Occipital lobe (tissue), 2 donors: ENCODE measurements around the gene CNN3. TPM values are rescaled to one million over a fixed set of nuclear protein-coding genes. Genes with fewer than 3 reads are reported as not detected.
A peak's percentile ranks its signal among the peaks of the same experiment; 100 is the strongest.

Experiments
- DNase-seq: peaks from one replicate; lab custom pipeline; 2025; lab: John Stamatoyannopoulos, UW
- total RNA-seq: library from RNA; depleted of rRNA; stranded (reverse); fragments of >200 nt; gene quantifications from one replicate; pipeline ENCODE4 v1.2.3, GENCODE V29; 2014

Gene CNN3
- total RNA-seq, 1 donor from 2014 or later = 199 TPM

DNA sequence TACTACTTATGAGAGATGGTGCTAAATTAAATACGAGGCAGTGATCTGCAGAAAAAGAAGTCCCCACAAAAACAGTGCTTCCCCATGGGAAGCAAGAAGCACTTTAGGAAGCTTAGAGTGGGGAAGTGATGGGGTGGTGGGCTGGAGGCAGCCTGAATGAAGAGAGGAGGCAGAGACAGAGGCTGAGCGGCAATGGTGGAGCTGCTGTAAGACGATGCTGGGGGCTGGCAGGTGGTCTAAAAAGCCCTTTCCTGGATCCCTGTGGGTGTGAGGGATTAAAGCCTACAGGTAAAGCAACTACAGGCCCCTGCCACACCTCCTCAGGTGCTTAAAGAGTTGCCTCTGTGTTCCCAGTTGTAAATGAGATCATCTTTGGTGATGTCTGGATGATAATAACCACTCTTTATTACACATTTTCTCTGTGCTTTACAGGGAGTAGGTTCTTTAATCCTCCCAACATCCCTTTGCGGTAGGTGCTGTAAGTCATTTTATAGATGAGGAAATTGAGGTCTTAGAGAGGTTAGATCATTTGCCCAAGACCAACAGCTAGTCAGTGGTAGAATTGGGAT is 39.2 kb downstream of the CNN3 start:
- DNase-seq = no peak

DNA sequence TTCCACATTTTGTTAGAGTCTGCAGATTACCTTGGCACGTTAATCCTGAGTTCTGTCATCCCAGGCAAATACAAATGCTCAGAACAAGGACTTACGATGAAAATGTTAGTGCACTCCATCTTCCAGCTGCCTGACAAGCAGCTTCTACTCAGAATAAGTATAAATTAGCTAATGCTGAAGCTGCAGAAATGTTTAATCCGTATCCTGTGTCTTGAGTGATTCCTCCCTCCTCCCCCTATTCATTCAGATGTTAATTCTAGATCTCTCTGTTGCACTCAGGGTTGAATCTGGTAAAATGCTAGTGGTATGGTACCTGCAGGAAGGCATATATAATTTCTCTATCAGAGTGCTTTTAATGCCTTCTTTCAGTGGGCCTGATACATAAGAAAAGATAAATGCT is 39.8 kb downstream of the CNN3 start:
- DNase-seq = no peak

DNA sequence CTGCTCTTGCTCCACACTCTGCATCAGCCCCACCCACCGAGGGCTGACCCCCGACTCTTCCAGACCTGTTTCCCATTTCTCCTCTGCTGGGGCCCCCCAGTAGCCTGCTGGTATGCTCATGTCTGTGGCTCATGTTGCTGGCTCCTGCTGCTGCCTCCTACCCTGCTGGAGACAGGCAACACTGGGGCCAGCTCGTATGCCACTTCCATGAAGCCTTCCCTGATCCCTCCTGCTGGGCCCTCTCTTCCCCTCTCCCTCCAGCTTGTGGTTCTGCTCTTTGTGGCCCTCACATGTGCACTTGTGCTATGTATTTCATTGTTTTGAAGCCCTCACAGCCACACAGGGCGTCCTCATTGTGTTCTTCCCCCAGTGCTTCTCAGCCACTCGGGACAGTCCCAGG is 40.5 kb downstream of the CNN3 start:
- DNase-seq = no peak

DNA sequence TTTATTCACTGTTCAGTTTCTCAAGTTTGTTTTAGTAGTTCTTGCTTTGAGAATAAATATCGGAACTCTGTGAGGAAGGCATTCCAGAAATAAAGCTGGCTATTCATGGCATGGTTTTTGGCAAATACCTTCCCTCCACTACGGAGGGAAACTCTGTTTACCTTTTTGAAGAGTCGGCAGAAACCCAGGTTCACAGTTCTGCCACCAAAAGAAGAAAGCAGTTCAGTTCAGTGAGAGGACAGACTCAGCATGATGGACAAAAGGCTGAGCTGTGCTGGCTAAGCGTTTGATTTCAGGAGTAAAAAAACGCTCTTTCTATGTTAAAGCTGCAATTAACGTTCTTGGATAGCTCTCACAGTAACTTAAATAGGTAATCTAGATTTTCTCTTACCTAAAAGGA is 42.4 kb downstream of the CNN3 start:
- DNase-seq = no peak

DNA sequence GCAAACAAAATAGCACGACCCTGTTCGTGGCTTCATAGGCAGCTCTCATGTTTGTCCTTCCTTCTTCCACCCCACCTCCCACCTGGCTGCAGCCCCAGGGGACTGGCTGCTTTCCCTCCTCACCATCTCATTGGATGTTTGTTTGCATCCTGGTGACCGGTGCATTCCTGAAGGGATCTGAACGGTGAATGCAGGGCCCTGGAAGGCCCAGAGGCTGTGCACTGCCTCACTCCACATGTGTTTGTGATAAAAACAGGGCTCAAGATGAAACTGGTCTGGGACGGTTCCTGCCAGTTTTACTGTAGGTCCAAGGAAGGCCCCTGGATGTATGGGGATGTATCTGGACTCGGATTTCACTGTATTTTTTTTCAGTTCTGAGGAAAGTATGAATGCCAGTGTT is 42.8 kb downstream of the CNN3 start:
- DNase-seq = no peak

DNA sequence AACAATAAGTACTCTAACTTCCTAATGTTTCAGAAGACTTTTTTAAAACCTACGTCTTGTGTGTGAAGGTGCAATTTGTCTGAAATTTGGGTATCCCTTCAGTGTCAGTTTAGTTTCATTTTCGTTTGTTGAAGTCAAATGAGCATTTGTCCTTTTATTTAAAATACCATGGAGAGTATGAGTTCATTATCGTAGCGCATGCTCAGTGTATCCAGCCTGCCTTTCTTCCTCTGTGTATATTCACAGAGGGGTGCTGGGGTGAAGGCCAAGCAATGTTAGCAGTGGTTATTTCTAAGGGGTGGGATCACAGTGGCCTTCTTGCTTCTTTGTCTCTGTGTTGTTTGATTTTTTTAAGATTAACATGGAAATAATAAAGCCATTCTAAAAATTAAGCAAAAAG is 43.2 kb downstream of the CNN3 start:
- DNase-seq = no peak

DNA sequence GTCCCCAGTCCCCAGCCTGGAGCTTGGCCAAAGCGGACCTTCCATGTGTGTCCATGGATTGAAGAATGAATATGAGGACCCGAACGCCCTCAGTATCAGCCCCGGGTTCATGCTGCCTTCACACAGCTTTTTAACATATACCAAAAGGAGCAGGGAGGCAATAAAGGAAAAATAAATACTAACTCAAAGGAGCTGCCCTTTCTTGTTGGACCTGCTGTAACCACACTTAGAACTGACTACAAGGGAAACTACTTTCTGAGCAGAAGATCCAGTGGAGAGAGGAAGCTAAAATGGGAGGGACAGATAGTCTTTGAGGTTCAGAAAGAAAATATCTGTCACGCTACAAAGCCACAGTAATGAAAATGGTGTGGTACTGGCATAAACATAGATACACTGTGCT is 48.6 kb downstream of the CNN3 start:
- DNase-seq = no peak

DNA sequence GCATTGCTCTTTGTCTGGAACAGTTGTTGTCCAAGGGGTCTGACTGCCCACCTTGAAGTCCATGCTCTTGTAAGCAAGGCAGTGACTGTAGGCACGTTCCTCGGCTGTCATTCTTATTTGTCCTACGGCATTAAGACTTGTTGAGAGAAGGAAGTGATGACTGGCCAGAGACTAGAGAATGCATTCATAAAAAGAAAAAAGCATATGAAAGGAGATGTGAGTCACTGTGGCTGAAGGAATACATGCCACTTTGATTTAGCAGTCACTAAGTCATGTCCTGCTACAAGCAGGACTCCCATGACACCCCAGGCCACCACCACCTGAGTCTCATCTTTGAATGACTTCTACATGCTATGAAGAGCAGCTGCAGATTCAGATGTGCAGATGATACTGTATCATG is 50.5 kb downstream of the CNN3 start:
- no peak for DNase-seq

DNA sequence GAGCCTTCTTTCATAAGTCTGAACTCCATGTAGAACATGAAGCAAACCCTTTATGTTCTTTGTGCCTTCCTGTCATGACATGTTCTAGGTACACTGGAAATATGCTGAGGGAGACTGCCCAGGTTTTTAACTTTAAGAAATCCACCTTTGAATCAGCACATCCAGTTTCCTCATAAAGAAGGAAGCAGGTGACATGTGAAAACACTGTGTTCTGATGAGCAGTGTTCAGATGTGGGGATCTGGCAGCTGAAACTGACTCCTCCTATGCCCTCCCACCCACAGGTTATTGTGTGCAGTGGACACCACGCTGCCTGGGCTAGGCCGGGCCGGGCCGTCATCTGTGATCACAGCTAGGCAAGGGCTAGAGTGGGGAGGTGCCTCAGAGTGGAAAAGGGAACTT is 51.1 kb downstream of the CNN3 start:
- DNase-seq = no peak

DNA sequence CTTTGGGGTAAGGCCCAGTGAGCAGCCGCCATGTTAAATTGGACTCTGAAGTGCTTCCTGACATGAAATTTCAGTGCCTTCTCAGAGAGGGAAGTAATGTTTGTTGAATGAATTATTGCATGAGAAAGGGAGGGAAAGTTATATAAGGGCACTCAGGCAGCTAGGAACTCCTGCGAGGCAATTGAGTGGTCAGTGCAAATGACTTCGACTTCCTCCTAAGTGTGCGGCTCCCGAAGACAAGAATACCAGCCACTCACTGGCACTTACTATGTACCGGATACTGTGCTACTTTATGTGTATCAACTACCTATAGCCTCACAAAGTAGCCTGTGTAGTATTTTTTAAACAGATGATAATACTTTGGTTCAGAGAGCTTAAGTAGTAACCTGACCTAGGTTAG is 52.5 kb downstream of the CNN3 start:
- DNase-seq = no peak

DNA sequence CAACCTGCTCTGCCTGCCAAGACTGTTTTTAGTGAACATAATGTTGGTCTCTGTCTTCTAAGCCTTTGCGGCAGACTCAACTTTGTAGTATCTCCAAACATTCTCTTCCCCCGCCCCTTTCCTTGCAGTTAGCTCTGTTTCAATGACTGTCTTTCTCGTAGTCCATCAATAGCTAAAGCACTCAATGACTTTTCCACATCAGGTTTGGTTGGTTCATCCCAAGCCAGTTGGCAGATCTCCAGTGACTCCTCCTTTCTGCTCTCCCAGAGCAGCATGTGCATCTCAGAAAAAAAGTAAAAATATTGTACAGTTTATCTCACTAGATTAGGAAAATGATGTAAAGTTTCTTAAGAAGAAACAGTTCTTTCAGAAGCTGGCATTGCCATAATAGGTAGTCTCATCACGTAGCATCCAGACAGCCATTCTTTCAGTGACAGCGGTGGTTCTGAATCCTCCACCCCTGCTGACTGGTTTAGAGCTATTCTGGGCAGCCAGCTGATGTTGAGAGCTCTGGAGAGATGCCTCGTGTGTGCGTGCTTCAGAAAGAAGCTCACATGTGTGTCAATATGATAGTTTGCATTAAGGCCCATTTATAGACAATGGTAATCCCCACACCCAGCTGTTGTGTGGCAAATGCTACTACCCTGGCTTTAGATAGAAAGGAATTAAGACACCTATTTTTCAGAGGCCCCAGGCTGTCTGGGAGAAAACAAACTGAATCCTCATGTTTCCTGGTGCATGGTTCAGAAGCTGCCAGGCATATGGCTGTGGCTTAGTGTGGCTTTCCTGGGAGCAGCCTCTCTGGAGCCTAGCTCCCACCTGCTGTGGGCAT is 53.2 kb downstream of the CNN3 start:
- peak; percentile 71 for DNase-seq

DNA sequence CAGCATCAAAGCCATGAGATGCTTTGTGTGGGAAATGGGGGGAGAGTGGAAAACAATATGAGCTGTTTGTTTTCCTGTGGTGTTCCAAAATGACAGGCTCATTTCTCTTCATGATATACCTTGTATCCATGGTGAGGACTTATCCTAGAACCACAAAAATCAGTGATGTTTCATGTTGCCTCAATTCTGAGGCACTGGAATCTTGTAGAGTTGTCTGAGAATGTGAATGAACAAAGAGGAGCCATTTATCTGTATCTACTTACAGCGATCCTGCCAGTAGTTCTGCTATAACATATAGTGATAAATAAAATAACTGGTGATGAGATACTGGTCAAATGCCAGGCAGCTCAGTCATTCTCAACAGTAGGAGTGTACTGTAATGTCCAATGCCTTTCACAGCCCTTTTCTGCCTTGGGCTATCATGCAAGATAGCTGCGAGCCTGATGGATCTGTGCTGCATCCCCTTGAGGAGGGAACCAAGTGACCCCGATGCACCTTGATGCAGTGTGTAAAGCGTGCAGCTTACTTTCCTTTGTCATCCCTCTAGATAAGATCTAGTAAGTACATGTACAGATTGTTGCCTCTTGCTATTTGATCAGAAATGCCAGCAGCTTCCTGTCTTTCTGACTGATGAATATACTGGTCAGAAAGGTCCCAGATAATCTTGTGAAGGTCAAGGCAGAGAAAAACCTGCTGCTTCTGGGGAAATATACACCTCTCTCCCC is 54.0 kb downstream of the CNN3 start:
- DNase-seq = no peak

DNA sequence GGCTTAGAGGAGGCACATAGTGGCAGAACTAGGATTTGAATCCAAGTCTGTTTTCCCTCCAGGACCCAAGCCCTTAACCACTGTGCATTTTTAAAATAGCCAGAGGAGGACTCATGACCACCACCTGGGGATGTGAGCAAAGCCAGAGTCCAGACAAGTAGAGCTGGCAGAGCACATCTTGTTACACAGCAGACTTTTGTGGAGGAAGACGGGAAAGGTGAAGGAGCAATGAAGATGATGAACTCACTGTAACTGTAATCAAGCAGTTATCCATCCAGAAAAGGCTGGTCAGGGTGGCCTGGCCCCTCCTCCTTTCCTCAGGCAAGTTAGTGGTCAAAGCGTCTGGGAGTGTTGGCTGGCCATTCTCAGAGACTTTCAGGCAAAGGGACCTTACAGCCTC is 55.9 kb downstream of the CNN3 start:
- no peak for DNase-seq

DNA sequence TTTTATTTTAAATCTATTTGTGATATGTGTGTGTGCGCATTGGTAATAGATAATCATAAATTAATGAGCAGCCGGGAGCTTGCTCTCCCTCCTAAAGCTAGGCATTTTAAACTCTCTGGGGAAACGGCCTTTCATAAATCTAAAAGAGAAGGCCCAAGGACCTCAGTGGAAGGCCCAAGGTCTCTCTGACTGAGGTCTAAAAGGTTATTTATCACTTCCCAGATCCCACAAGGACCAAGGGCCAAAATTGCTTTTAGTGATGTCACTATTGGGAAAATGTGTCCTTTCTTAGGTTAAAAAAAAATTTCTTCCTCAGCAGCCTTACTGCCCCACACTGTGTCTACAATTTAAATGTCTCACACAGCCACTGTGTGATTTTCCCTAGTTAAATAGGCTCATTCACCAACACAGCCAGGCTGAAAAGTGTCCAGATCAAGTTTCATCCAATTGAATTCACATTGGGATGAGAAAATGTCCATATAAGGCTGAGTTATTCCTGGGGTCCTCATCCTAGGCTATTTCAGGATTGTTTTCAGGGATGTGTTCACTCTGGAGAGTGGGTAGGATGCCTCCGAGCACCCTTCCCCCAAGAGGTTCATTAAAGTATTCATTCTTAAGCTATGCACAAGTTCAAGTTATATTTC is 60.6 kb downstream of the CNN3 start:
- DNase-seq = no peak

DNA sequence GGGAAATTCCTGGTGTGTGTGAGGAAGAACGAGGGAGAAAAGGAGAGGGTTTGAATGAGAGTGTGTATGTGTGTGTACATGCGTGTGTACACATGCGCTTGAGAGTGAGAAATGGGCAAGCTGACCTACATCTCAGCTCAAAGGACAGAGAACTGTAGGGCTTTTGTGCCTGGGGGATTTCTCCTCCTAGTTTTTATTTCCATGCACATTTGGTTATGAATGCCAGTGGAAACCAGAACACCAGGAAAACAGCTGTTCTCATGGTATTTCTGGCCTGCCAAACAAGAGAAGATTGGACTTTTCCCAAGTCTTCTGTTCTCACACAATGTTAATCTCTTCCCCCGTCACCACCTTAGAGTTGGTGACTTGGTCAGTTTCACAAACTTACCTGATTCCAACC is 61.5 kb downstream of the CNN3 start:
- DNase-seq = no peak

DNA sequence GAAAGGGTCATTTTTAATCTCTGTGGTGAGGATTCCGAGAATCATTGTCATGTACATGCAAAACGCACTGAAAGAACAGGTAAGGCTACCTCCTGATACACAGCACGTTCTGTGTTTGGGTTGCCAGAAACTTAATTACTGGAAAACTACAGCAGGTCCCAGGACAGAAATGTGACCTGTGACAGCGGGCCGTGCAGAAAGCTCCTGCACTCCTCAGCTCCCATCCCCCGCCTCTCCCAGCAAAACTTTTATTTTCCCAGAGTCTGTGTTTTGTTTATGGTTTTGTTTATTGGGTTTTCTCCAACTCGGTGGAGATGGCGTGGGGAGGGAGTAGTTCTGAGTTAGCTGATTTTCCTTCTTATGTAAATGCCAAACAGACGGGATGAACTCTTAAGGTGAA is 62.1 kb downstream of the CNN3 start:
- DNase-seq = no peak

DNA sequence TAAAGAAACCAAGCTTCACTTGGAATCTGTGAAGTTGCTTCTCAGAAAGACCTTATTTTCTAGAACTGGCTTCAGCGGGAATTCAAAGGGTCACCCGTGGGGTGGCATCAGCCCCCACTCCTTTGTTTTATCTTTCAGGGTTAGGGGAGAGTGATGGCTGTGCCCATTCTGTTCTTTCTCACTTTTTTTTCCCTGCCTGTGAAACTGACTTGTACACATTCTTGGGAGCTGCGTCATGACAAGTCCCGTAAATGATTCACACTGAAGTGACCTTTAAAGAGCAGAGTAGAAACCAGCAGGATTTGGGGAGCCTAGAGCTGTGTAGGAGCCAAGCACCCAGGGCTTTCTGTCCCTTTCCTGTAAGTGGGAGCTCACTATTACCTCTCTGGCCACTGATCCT is 63.0 kb downstream of the CNN3 start:
- DNase-seq = no peak

DNA sequence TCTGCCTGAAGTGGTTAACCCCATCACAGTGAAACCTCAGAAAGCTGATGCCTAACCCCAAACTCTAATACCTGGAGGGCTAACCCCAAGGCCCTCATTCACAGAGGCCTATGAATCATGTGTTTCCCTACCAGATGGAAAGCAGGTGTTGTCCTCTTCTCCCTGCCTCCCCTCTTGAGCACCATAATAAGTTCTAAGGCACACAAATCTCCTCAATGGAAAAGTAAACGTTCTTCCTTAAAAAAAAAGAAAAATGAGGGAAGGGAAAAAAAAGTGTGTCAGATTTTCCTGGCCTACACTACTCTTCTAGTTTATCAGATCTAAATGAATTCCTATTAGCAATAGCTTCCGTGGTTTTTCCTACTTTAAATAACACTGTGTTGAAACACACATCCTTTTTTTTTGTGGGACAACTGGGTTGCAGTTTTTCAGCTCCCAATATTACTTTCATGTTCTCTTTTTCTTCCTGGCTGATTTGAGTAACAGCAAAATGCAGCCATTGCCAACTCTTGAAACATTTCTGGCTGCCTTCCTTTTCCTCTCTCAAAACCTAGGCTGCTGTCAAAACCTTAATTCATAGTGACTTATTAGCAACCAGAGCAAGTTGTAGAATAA is 63.5 kb downstream of the CNN3 start:
- no peak for DNase-seq

DNA sequence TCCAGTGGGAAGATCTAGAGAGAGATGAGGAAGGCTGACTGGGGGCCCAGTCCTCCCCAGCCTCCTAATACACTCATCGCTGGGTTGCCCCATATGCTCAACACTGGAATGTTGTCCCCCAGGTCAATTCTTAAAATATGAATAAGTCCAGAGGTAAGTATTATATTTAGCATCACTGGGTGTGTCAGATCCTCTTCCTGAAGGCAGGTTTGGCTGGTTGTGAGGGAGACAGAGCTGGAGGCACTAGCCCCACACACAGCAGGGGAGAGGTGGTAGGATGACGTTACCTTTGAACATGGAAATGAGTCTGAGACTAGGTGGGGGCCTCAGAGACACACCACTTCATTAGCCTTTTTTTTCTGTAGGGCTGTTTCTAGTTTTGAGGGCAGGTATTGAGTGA is 64.2 kb downstream of the CNN3 start:
- no peak for DNase-seq

DNA sequence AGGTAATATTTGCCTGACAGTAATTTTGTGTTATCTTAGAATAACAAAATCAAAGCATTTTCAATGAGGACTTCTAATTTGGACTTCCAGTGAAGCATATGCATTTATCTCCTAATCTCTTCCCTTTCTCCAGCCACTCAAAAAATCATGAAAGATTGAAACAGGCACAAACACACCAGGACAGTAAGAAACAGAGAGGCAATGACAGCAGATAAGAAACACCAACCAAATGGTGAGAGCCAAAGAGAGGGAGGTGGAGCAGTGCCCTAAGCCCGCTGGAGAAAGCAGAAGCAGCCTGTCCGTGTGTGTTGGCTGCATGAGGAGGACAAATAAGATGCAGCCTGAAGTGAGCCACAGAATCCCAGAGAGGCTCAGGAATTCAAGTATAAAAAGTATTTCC is 67.7 kb downstream of the CNN3 start:
- DNase-seq = no peak

DNA sequence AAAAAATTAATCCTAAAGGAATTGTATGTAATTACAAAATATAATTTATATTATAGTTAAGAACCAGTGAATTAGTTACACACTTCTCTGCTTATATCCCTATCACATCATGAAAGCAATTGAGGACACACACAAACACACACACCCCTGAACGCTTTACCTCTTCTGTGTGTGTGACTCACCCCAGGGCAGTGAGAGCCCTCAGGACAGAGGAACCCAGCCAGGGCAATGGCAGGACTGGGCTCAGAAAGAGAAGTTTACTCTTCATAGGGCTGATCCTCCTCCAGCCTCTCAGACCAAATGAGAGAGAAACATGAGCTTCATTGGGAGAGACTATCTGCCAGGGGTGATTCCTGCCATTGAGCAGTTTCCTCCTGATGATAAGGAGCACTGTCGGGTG is 68.6 kb downstream of the CNN3 start:
- no peak for DNase-seq

DNA sequence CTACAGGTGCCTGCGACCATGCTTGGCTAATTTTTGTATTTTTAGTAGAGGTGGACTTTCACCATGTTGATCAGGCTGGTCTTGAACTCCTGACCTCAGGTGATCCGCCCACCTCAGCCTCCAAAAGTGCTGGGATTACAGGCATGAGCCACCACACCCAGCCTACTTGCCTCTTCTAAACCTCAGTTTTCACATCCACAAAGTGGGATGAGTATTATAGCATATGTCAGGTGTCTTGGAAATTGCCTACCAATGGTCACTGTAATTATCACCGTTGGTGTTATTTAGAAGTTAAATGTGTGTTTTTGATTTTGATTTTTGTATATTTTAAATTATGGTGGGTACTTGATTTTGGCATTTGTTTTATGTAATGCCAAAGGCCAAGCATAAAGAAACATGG is 70.0 kb downstream of the CNN3 start:
- DNase-seq = no peak
